ENCODE results near the gene HHIP. TPM values are rescaled to one million over a fixed set of nuclear protein-coding genes. Genes with fewer than 3 reads are reported as not detected.

Gene HHIP, protein sequence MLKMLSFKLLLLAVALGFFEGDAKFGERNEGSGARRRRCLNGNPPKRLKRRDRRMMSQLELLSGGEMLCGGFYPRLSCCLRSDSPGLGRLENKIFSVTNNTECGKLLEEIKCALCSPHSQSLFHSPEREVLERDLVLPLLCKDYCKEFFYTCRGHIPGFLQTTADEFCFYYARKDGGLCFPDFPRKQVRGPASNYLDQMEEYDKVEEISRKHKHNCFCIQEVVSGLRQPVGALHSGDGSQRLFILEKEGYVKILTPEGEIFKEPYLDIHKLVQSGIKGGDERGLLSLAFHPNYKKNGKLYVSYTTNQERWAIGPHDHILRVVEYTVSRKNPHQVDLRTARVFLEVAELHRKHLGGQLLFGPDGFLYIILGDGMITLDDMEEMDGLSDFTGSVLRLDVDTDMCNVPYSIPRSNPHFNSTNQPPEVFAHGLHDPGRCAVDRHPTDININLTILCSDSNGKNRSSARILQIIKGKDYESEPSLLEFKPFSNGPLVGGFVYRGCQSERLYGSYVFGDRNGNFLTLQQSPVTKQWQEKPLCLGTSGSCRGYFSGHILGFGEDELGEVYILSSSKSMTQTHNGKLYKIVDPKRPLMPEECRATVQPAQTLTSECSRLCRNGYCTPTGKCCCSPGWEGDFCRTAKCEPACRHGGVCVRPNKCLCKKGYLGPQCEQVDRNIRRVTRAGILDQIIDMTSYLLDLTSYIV
- total RNA-seq (2014; rRNA removed), result 1.7 and 3.7 TPM in 2 replicates
- polyA plus RNA-seq (2012), result 4.1 TPM

DNA sequence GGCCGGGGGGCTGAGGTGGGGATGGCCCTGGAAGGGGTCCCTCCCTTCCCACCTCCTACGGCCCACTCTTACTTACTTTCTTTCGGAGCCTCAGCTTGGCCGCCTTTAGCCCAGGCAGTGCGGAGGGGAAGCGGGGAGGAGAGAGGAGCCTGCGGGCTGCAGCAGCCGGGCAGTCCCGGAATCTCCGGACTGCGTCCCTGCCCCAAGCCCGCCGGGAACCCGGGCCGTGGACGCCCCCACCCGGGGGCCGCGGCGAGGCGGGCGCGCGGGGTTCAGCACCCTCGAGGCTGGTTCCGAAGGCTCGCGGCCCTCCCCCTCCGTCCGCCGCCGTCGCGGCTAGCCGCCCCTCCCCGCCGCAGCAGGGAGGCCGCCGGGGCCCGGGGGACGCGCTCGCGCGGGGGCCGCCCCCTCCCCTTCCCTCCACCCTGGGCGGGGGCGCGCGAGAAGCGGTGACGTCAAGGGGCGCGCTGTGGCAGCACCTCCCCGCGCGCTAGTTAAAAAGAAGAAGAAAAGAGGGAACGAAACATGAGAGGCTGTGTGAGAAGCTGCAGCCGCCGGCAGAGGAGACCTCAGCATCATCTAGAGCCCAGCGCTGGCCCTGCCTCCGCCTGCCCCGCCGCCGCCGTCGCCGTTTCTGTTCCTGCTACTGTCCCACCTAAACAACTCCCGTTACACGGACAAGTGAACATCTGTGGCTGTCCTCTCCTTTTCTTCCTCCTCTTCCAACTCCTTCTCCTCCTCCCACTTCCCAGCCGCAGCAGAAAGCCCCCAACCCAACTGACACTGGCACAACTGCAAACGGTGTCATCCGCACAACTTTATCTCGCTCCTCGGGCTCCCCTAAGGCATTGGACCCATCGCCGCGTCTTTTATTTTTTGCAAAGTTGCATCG is at the start of gene HHIP:
Gene HHIP (plus strand): TSS at position 526 of the 892 bp plus-strand sequence. CDS start 520 bp downstream, outside the sequence.
- DNase-seq (ENCODE audit: low read depth), result peak; percentile 57

DNA sequence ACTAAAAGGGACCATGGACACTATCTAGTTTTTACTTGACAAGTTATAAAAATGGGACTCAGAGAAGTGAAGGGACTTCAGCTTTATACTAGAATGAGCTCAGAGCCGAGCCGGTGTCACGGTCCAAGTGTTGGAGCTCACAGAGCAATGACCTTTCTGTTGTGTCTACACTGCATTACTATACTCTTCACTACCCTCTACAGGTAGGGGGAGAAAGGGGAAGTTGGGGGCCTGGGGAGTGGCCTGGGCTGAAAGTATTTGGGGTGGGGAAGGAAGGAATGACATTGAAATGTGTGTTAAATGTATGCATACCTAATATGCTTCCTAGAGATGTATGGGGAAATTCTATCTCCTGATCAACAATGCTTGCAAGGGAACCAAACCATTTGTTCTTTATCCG is 48.8 kb upstream of the HHIP start:
- no peak for DNase-seq (ENCODE audit: low read depth)

DNA sequence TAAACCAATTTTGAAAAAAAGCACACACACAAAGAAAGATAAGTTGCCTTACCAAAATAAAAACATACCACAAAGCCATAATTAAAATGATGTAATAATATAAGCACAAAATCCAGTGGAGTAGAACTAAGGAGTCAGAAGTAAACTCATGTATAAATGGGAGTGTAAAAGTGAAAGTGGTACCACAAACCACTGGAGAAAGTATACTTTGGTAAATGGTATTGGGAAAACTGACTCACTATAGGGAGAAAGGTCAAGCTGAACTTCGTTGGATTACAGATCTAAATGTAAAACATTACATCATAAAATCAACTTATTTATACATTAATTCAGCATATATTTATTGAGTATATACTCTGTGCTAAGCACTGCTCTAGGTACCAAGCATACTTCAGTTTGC is 46.3 kb upstream of the HHIP start:
- DNase-seq (ENCODE audit: low read depth), result no peak

DNA sequence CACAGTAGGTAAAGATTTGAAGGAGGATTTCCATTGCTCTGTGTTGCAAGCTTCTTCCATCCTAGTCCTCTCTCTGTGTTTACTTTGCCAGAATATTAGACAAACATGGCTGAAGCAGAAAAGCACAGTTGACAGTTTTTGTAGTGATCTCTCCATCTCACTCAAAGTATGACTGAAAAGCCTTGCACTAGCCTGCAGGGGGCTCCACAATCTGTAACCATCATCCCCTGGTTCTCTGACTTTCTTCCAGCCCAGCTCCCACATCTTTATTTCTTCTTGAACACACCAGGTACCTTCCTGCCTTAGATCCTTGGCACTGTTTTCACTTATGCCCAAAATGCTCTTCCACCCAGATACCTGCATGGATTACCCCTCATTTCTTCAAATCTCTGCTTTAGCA is 34.1 kb upstream of the HHIP start:
- peak; percentile 15 for DNase-seq (ENCODE audit: low read depth)

DNA sequence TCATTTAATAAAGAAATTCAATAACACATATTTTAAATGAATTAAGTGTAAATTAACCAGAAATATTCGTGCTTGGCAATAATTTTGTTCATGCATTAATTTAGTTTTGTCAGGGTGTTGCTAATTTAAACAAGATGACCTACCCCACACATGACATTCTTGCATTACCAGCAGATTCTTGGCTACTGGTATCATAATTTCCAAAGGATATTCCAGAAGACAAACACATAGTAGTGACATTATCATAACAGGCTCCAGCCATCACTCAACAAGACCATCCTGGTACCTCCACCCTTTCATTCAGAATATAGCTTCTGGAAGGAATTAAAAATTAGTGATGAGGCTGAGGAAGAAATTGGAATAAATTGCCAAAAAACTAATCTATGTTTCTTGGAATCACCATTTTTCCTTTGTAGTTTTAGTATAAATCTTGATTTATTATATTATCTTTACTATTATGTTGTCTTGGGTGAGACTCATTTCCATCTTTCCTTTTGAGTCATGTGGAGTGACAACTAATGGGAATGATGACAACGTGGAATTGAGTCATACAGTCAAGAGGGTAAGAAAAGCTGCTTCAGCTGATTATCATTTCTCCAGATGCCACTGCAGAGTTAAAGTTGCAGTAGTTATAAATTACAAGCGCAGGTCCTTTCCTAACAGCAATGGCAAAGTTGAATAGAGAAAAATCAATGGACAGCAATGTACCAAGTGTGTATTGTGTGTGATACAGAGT is 30.9 kb upstream of the HHIP start:
- DNase-seq (ENCODE audit: low read depth), result peak; percentile 44

DNA sequence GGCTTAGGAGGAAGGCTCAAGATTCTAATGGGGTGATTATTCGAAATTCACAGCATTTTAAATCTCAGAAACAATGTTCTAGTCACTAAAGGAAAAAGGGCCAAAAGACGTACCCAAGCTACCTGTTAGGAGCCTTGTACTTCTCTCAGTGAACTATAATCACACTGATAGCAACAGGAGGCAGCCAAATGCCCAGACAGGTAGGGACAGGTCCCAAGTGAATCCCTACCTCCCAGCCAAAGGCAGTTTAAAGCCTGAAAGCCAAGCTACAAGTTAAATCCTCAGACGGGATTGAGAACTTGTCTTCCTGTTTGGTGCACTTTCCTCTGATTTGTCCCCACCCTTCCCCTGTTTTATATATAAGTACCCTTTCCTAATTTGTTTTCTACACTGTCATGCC is 24.3 kb upstream of the HHIP start:
- no peak for DNase-seq (ENCODE audit: low read depth)

DNA sequence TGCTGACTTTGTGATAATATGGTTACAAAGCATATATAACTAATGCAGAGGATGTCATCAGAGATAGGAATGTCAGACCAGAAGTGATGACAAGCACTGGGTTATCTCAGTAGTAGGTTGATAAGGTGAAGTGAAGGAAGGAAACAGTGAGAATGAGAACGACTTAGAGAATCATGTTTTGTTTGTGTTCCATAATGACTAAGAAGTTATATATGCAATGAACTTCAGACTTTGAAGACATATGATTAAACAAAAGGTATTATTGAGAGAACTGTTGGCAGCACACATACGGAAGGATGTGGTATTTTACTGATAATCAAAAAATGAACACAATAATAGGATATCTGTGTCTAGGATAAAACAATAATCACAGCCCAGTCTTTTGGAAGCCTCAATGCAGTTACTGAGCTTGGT is 18.3 kb upstream of the HHIP start:
- DNase-seq (ENCODE audit: low read depth), result no peak

DNA sequence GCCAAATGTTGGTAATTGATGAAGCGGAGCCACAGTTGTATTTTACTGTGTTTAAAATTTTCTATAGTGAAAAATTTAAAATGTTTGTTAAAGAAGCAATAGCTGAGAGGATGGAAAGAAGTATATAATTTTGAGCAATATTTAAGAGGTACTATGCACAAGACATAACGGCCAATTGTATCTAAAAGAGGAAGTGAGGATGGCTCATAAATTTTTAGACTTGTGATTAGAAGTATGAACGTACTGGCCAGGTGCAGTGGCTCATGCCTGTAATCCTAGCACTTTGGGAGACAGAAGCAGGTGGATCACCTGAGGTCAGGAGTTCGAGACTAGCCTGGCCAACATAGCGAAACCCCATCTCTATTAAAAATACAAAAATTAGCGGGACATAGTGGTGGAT is 12.7 kb upstream of the HHIP start:
- DNase-seq (ENCODE audit: low read depth), result no peak

DNA sequence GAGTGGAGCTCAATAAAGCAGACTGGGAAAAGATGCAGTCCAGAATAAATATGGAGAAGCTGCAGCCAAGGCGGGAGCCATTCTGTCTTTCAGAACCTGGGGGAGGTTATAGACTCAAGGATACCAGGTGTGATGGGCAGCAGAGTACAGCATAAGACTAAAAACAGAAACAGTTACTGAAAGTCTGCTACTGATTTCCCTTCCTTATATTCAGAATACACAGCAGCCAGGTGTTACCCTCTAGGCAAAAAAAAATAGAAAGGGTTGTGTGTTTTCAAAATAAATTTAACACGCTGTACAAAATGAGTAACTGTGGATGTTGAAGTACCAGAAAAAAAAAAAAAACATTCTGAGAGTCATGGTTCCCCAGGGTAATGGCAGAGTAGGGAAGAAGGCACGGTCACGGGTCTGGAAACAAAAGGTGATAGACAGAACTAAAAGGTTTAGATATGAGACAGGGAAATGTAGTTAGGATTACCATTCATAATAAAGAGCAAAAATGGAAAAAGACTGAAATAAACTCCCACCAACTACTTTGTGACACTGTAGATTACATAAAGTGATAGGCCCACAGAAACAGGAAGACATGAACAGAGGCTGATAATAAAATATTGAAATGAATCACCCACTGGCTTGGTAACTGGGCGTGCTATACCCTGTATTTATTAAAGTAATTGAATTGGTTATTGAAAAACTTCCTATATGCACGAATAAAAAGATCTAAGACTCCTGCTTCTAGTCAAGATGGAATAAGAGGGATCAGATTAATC is 10.8 kb upstream of the HHIP start:
- no peak for DNase-seq (ENCODE audit: low read depth)

DNA sequence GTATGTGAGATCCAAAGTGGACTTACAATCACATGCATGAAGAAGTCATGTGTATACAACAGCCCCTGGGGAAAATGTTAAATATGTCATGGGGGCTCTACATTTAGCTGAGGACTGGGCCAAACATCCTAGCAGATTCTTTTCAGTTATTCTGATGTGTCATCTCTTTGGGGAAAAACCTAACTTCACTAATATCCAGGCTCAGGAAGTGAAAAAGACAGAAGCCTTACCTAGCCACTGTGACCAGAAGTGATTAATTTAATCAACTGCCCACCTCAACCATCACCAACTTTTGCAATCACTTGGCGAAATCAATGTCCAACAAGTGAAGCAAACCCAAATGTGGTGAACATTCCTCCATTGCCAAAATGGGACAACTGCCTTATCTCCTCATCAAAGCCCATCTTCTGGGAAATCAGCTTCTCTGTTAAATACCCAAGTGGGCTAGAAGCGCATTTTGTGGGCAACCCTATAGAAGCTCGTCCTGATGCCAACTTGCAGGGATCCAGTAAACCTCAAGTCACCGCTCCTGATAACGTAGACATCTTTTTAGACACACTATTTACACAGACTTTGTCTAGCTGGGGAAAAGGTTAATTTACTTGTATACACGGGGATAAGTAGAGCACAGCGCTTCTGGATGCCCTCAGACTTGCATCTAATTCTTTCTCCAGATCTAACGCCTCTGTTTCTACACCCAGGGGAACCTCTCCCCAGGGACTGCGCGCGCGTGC is 1.4 kb upstream of the HHIP start:
- DNase-seq (ENCODE audit: low read depth), result no peak

DNA sequence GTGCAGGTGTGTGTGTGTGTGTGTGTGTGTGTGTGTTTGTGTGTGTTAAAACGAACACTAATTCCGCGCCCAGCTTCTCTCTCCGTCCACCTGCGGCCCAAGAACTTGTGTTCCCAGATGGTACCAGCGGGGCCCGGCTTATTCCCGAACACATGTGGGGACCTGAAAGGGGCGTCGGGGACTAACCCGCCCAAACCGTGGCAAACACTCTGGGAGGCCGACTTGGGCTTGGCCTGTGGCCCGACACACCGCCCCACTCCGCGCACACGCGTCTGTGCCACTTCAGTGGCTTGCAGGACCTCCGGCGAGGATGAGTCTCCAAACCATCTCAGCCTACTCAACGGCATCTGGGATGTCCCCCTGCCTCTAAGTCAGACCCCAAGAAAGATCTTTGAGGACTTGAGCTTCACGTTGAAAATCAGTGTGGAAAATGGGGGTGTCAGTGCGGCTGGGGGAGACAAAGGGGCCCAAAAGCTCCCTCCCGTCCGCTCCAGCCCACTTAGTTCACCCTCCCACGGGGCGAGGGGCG is 790 bp upstream of the HHIP start:
- DNase-seq (ENCODE audit: low read depth), result no peak

DNA sequence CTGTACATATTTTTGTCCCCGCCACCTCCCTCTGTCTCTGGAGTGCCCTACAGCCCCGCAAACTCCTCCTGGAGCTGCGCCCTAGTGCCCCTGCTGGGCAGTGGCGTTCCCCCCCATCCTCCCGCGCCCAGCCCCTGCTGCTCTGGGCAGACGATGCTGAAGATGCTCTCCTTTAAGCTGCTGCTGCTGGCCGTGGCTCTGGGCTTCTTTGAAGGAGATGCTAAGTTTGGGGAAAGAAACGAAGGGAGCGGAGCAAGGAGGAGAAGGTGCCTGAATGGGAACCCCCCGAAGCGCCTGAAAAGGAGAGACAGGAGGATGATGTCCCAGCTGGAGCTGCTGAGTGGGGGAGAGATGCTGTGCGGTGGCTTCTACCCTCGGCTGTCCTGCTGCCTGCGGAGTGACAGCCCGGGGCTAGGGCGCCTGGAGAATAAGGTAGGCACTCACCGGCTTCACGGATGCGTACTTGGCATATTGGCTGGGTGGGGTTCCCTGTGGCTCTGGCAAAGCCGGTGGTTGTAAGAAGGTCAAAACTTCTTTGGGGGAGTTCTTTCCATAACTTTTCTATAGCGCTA is 653 bp downstream of the HHIP start:
- peak; percentile 22 for DNase-seq (ENCODE audit: low read depth)

DNA sequence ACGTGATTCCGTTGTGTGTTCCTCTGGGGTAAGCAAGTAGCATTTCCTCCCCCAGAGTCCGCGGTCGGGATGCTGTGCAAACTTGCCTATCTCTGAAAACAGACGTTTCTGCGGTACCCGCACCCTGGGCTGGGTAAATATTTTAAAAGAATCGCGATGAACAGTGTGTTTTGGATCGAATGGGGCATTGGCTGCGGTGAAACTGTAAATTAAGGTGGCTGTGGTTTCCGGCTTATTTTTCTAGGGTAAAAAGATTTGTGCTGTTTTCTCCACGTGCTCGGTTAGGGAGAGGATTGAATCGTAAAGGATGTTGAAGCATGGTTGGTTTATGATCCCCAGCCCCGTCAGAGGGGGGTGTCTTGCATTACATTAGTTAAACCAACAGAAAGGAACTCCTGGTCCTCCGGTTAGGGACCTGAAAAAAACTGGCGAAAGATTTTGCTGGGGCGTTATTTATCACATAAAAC is 1.2 kb downstream of the HHIP start:
- peak; percentile 51 for DNase-seq (ENCODE audit: low read depth)

DNA sequence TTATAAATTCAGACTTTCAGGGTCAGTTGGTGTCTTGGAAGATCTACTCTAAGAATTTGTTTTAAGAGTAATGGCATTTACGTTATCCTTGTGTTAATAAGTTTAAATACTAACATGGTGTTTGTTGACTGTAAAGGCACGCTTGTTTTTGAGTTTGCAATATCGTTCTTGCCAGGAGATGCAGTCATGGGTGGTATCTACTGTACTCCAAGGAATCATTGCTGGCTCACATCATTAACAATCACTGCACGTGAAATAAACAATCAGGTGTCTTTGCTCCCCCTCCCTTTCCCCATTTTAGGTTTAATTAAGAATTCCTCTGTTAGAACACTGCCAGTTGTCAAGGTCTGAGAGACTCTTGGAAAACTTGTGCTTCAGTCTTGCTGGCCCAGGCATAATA is 1.6 kb downstream of the HHIP start:
- DNase-seq (ENCODE audit: low read depth), result no peak

DNA sequence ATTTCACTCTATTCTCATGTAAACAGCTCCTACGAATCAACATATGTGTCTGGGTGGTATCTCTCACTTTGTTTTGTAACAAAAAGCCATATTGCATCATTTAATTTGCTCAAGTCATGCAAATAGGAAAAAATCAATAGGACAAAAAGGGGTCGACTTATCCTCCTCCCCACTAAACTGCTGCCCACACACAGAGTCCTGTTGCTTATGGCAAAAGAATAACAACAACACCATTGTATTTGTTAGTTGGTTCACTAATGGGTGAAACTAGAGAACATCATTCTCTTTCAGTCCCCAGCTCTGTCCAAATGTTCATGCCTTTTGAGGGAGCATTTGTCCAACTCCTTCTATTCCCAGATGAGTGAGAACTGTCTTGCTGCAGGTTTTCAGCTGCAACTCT is 2.1 kb downstream of the HHIP start:
- DNase-seq (ENCODE audit: low read depth), result no peak

DNA sequence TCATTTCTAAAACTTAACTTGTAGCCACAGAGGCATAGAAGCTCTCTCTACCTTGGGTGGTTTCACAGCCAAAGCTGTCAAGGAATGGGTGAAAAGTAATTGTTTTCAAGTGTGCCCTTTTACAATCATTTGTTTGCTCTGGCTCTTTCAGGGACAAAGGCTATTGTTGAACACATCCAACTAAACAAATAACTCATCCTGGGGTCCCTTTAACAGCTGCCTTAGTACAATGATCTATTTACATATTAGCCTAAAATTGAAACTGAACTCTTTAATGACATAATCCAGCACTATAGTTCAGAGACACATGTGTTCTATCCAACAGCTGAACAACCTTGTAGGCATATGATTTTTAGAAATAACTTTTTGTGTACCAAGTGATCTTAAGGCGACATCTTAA is 3.7 kb downstream of the HHIP start:
- no peak for DNase-seq (ENCODE audit: low read depth)

DNA sequence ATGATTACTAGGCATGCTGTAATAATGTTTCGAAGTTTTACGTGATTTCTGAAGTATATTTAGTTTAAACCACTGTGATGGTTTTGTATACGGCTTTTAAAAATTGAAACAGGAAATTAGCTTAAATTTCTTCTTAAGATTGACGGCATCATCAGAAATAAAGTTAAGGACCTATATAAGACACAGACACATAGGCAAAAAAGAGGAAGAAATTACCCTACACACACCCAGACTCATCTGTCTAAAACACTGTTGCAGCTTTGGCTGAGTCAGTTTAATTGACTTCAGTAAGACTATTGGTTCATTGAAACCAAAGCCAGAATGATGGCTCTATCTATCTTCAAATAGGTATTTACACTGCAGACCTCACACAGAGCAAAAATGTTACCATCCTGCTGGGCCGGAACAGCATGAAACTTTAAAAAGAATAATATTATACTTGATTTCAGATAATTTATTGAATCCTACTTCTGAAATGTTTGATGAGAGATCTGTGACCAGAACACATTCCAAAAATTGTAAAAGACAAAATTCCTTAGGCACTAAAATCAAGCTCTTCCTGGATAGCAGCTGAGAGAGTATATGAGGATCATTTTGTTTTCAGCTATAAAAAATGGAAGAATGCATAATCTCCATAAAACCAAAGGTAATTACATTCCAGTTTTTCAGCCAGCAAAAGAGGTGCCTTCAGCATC is 4.5 kb downstream of the HHIP start:
- no peak for DNase-seq (ENCODE audit: low read depth)

DNA sequence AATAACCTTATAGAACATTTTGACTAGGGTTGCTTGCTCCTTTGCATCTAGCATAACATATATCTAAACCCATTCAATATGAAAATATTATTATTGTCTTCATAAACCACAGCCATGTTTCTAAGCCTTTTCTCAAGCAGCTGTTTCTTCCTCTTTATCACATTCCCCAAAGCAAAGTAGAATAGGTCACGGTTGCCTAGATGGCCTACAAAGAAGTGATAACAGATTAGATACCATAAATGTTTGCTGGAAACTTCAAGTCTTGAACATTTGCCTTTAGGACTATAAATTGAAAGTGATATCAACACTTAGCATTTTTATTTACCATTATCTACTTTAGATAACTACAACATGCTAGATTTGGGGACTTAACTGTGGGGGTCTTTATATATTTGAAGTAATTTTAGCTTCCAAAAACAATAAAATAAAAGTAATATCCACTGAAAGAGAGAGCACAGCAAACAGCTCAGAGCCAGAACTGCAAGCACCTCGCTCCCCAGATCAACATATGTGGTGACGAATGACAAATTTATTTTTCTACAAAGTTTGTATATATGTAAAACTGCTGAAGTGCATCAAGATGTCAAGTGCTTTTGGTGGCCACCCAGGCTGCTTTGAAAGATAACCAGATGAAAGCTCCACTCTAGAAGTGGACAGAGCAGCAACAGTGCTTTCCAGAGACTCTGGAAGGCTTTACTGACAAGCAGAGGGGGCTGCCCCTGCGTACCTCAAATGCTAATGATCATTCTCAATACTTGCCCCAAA is 8.0 kb downstream of the HHIP start:
- DNase-seq (ENCODE audit: low read depth), result no peak

All from LHCN-M2 (cell line).